Neutrophil (primary cell): ENCODE measurements around the gene UEVLD.

ENCODE experiments used
- H3K27ac ChIP-seq: fragments of 200-600 bp; sonication (generic); 2 replicates; pipeline ENCODE4 v1.5.1; 2016; ENCODE audit warnings: mild to moderate bottlenecking, moderate library complexity
- H3K27me3 ChIP-seq: fragments of 200-600 bp; sonication (generic); 2 replicates; pipeline ENCODE4 v1.6.0; 2016; ENCODE audit warnings: mild to moderate bottlenecking
- H3K36me3 ChIP-seq: fragments of 200-600 bp; sonication (generic); 2 replicates; pipeline ENCODE4 v1.5.1; 2017
- H3K4me1 ChIP-seq, 2 experiments: fragments of 200-600 bp in 1 of 2; sonication (generic) in 1 of 2; 1 replicate in 1 of 2; 2 replicates in 1 of 2; pipeline versions ENCODE4 v1.5.1 to v1.6.1; 2013 to 2016; ENCODE audit warnings: low read depth in 1 of 2, low read length in 1 of 2, mild to moderate bottlenecking in 1 of 2, moderate library complexity in 1 of 2; ENCODE audit not compliant: control insufficient read depth in 1 of 2, insufficient read depth in 1 of 2
- H3K4me3 ChIP-seq, 2 experiments: fragments of 200-600 bp in 1 of 2; sonication (generic) in 1 of 2; 1 replicate in 1 of 2; 2 replicates in 1 of 2; pipeline ENCODE4 v1.5.1; 2013 to 2016; ENCODE audit warnings: low read depth in 1 of 2, low read length in 1 of 2, mild to moderate bottlenecking in 1 of 2, moderate library complexity in 1 of 2
- H3K9me3 ChIP-seq: fragments of 200-600 bp; sonication (generic); 2 replicates; pipeline ENCODE4 v1.5.1; 2016
- CTCF ChIP-seq: fragments of 200-600 bp; sonication (generic); IDR thresholded peaks from 2 replicates; pipeline ENCODE4 v1.5.1; 2016; ENCODE audit warnings: antibody characterized with exemption

UEVLD gene

GRCh38 chr11:18578975-18579598 lies 9.4 kb downstream of the UEVLD start:
- Histone ChIP-seq H3K4me3 (no peak overlapping the region), H3K9me3 (no peaks in the 10 kb centered on the region), H3K4me1 (no peaks in the 10 kb centered on the region), H3K27ac (no peak overlapping the region), H3K36me3 (peaks cover 49% of the 10 kb centered on the region), H3K27me3 (no peaks in the 10 kb centered on the region)
- no peak for TF ChIP-seq CTCF

GRCh38 chr11:18575361-18575760 lies 13.2 kb downstream of the UEVLD start:
- TF ChIP-seq CTCF = no peak
- H3K9me3 ChIP-seq = no peaks in the 10 kb centered on the region
- H3K36me3 ChIP-seq = peaks cover 62% of the 10 kb centered on the region
- no peak overlapping the region for H3K4me3 ChIP-seq
- no peaks in the 10 kb centered on the region for H3K27me3 ChIP-seq
- peaks cover 8 to 16% of the 10 kb centered on the region in 2 experiments for H3K4me1 ChIP-seq
- H3K27ac ChIP-seq = no peak overlapping the region

- TF ChIP-seq CTCF = no peak
- no peak overlapping the region for H3K4me3 ChIP-seq
- peaks cover 8 to 41% of the 10 kb centered on the region in 2 experiments for H3K4me1 ChIP-seq
- H3K36me3 ChIP-seq = peaks cover 41% of the 10 kb centered on the region
- no peaks in the 10 kb centered on the region for H3K9me3 ChIP-seq
- no peaks in the 10 kb centered on the region for H3K27me3 ChIP-seq
- H3K27ac ChIP-seq = no peak overlapping the region
Observed at GRCh38 chr11:18567081-18567480, 21.5 kb downstream of the UEVLD start.

- TF ChIP-seq CTCF = no peak
Observed at GRCh38 chr11:18566406-18566805, 22.1 kb downstream of the UEVLD start.

GRCh38 chr11:18564149-18564548 lies 24.4 kb downstream of the UEVLD start:
- H3K27me3 ChIP-seq = no peaks in the 10 kb centered on the region
- no peak overlapping the region for H3K4me3 ChIP-seq
- H3K4me1 ChIP-seq = peaks cover 0 to 13% of the 10 kb centered on the region in 2 experiments
- H3K9me3 ChIP-seq = no peaks in the 10 kb centered on the region
- H3K36me3 ChIP-seq = peaks cover 68% of the 10 kb centered on the region
- no peak for TF ChIP-seq CTCF
- no peak overlapping the region for H3K27ac ChIP-seq

More at GRCh38 chr11:18566406-18566805, 22.1 kb downstream of the UEVLD start:
- H3K27me3 ChIP-seq = no peaks in the 10 kb centered on the region
- H3K9me3 ChIP-seq = no peaks in the 10 kb centered on the region
- no peak overlapping the region for H3K4me3 ChIP-seq
- peaks cover 5 to 36% of the 10 kb centered on the region in 2 experiments for H3K4me1 ChIP-seq
- H3K27ac ChIP-seq = no peak overlapping the region
- peaks cover 45% of the 10 kb centered on the region for H3K36me3 ChIP-seq
